GM12878 (cell line): ENCODE data around the gene RND1. TPM values are rescaled to one million over a fixed set of nuclear protein-coding genes. Genes with fewer than 3 reads are reported as not detected.
"Not testable (repeated sequence)": the region's sequence is repeated elsewhere in the genome, so short reads cannot be mapped to it uniquely, and the experiment has no call there.

ENCODE experiments used
- ATAC-seq: fragments of 200-7000 bp; cut with Tn5 transposase; 3 replicates; pipeline ENCODE4 v1.9.1; 2020; ENCODE audit warnings: mild to moderate bottlenecking, moderate library complexity
- BruUV-seq: library from RNA; stranded (reverse); fragments of 400-500 nt; replicated peaks from 2 replicates; lab custom pipeline; 2021; lab: Mats Ljungman, UMichigan
- CTCF ChIA-PET: fragments of 300-600 bp; sonication (Branson Sonifier 250); formaldehyde crosslinking; extraction: SDS; loops from one replicate; lab custom pipeline; 2021; ENCODE audit warnings: inconsistent platforms; lab: Yijun Ruan, JAX
- POLR2A ChIA-PET: fragments of 350-600 bp; formaldehyde crosslinking; extraction: SDS; loops from one replicate; lab custom pipeline; 2021; ENCODE audit warnings: inconsistent platforms; lab: Charles Lee
- RAD21 ChIA-PET: fragments of 300-600 bp; sonication (Branson Sonifier 250); formaldehyde crosslinking; loops from one replicate; lab custom pipeline; 2023; ENCODE audit warnings: antibody characterized with exemption; ENCODE audit not compliant: unreplicated experiment; lab: Charles Lee
- SMC1A ChIA-PET: fragments of 300-600 bp; sonication (Branson Sonifier 250); formaldehyde crosslinking; loops from one replicate; lab custom pipeline; 2023; ENCODE audit not compliant: unreplicated experiment, uncharacterized antibody; lab: Charles Lee
- DNase-seq: peaks from one replicate; pipeline ENCODE4 v3.0.0-alpha.2; 2011; ENCODE audit warnings: low read depth, low spot score
- FAIRE-seq: peaks from 3 replicates; lab custom pipeline; 2011; peaks lifted over from hg19 to GRCh38; lab: Jason Lieb, UNC
- H2AFZ ChIP-seq: 2 replicates; pipeline ENCODE4 v1.6.0; 2011; ENCODE audit warnings: low read depth, low read length, control low read depth; ENCODE audit not compliant: control insufficient read depth
- H3K27ac ChIP-seq: 2 replicates; pipeline ENCODE4 v1.5.1; 2011; ENCODE audit warnings: control low read depth; ENCODE audit not compliant: control insufficient read depth, insufficient read depth
- H3K27me3 ChIP-seq, 2 experiments: replicated peaks in 1 of 2; 2 replicates each; pipeline versions ENCODE4 v1.6.0 to v1.6.1; 2011; ENCODE audit warnings: low read length in 1 of 2; ENCODE audit not compliant: control insufficient read depth in 2 of 2, insufficient read depth in 2 of 2
- H3K36me3 ChIP-seq, 2 experiments: 2 replicates each; pipeline ENCODE4 v1.5.1; 2011; ENCODE audit warnings: low read length in 1 of 2; ENCODE audit not compliant: control insufficient read depth in 2 of 2, insufficient read depth in 2 of 2
- H3K4me1 ChIP-seq: 2 replicates; pipeline ENCODE4 v1.6.1; 2011; ENCODE audit warnings: mild to moderate bottlenecking, low read length, moderate library complexity, mixed read lengths; ENCODE audit not compliant: control insufficient read depth, insufficient read depth
- H3K4me2 ChIP-seq: 2 replicates; pipeline ENCODE4 v1.6.0; 2011; ENCODE audit warnings: control low read depth; ENCODE audit not compliant: control insufficient read depth, insufficient read depth
- H3K4me3 ChIP-seq: fragments of 200-600 bp; sonication (generic); 2 replicates; pipeline ENCODE4 v1.5.1; 2016
- H3K79me2 ChIP-seq: 2 replicates; pipeline ENCODE4 v1.6.0; 2011; ENCODE audit warnings: low read length; ENCODE audit not compliant: control insufficient read depth, insufficient read depth
- H3K9ac ChIP-seq: 2 replicates; pipeline ENCODE4 v1.8.0; 2011; ENCODE audit warnings: low read length, control low read depth, mixed read lengths; ENCODE audit not compliant: control insufficient read depth, insufficient read depth
- H3K9me3 ChIP-seq: replicated peaks from 3 replicates; pipeline ENCODE4 v1.5.1; 2011; ENCODE audit warnings: mild to moderate bottlenecking, low read length; ENCODE audit not compliant: control insufficient read depth, insufficient read depth
- H4K20me1 ChIP-seq: 2 replicates; pipeline ENCODE4 v1.6.0; 2011; ENCODE audit not compliant: control insufficient read depth, insufficient read depth
- DPF2 ChIP-seq: fragments of 450-650 bp; IDR thresholded peaks from 2 replicates; pipeline ENCODE4 v1.6.1; 2017; ENCODE audit warnings: mild to moderate bottlenecking
- IKZF2 ChIP-seq, 2 experiments: fragments of 450-650 bp; IDR thresholded peaks; 2 replicates each; pipeline ENCODE4 v1.6.1; 2017; ENCODE audit warnings: mild to moderate bottlenecking in 2 of 2, moderate library complexity in 2 of 2
- RB1 ChIP-seq: fragments of 450-650 bp; formaldehyde crosslinking; IDR thresholded peaks from 2 replicates; pipeline ENCODE4 v1.6.1; 2017; ENCODE audit warnings: mild to moderate bottlenecking, borderline replicate concordance
- SIX5 ChIP-seq: IDR thresholded peaks from 2 replicates; pipeline ENCODE4 v1.6.1; 2011; ENCODE audit warnings: mild to moderate bottlenecking, low read depth, low read length, moderate library complexity; ENCODE audit not compliant: severe bottlenecking
- SPI1 ChIP-seq: IDR thresholded peaks from 2 replicates; pipeline ENCODE4 v1.6.1; 2011; ENCODE audit warnings: low read depth, mild to moderate bottlenecking, low read length, moderate library complexity, borderline replicate concordance; ENCODE audit not compliant: insufficient read depth
- SREBF2 ChIP-seq: IDR thresholded peaks from 2 replicates; pipeline ENCODE4 v1.6.1; 2012; ENCODE audit warnings: mild to moderate bottlenecking, low read length
- TARDBP ChIP-seq: IDR thresholded peaks from 2 replicates; pipeline ENCODE4 v1.6.1; 2016; ENCODE audit warnings: borderline replicate concordance
- WGBS: methylation state at CpG from one replicate; pipeline ENCODE4 v1.1.6; 2016; ENCODE audit warnings: low lambda C conversion rate; ENCODE audit not compliant: insufficient replicate concordance, insufficient coverage; ENCODE audit errors: missing lambda C conversion rate; 5-methylcytosine and 5-hydroxymethylcytosine counted together
- in situ Hi-C: fragments of 300-500 bp; cut with MboI; formaldehyde crosslinking; loops from 9 replicates; pipeline ENCODE4 v1.14.3; 2018; ENCODE audit warnings: mixed read lengths
- intact Hi-C: fragments of 100-400 bp; cut with micrococcal nuclease; formaldehyde crosslinking; loops from one replicate; pipeline ENCODE4 v1.14.2; 2022; ENCODE audit not compliant: unreplicated experiment
- polyA plus RNA-seq, 11 experiments: library from polyadenylated mRNA; depleted of rRNA in 4 of 11; unstranded in 6 of 11; stranded (reverse) in 5 of 11; fragments of >200 nt; fragmentation: Nextera tagmentation in 4 of 11; fragmentation: Illumina TruSeq in 1 of 11; extraction: Ambion mirVana in 4 of 11; extraction: Trizol in 1 of 11; gene quantifications; 1 replicate in 1 of 11; 2 replicates in 10 of 11; pipeline versions ENCODE4 v1.2.1 to v1.2.3, GENCODE V29; 2011 to 2016; ENCODE audit warnings: inconsistent platforms in 2 of 11, missing spikeins in 2 of 11, low read depth in 1 of 11
- total RNA-seq, 4 experiments: library from RNA; depleted of rRNA in 3 of 4; stranded (reverse); fragments of >200 nt in 3 of 4; fragmentation: Illumina TruSeq in 1 of 4; extraction: Trizol in 1 of 4; gene quantifications; 2 replicates each; pipeline versions ENCODE4 v1.2.1 to v1.2.3, GENCODE V29; 2013 to 2021
- TF ChIP-seq, protein P1 (sequence below): fragments of 450-650 bp; formaldehyde crosslinking; IDR thresholded peaks from 2 replicates; pipeline ENCODE4 v1.4.0; 2020; ENCODE audit warnings: mild to moderate bottlenecking, moderate library complexity

The RND1 gene
- total and polyA plus RNA-seq, 10 of the 15 experiments (the other 5 are each of a cell fraction or from before 2014, with no cell fraction given) = 0.24 to 5.1 (median 1.5) TPM

GRCh38 chr12:48910196-48910595 is 44.5 kb upstream of the RND1 start (continued):
- TF ChIP-seq SIX5 (no peak), SPI1 (no peak), TARDBP (no peak), IKZF2 (IDR thresholded peaks at IDR 0.05) (no peak)
- TF ChIP-seq, all 136 proteins: peak for 0

- RAD21 ChIA-PET, H4K20me1 ChIP-seq, H3K4me2 ChIP-seq, BruUV-seq, intact Hi-C loops, H3K79me2 ChIP-seq, ATAC-seq, H3K36me3 ChIP-seq, H3K9ac ChIP-seq, H2AFZ ChIP-seq, DNase-seq, H3K27ac ChIP-seq, H3K9me3 ChIP-seq, H3K27me3 ChIP-seq, H3K4me1 ChIP-seq, H3K4me3 ChIP-seq, FAIRE-seq, in situ Hi-C loops: not testable (repeated sequence)
- 72% methylated on average over 5 of the region's 11 CpGs for WGBS
- ChIA-PET SMC1A (interaction anchor here (1.1 to 1.8 kb wide), 2 partner anchors 8 to 14 kb away, joined by 4 to 7 read pairs; no protein-coding TSS in a partner anchor), CTCF (interaction anchor here (0.6 to 2.6 kb wide), 6 partner anchors 9 to 57 kb away, joined by 3 to 13 read pairs (median 5); partner anchors contain the start of gene FKBP11), POLR2A (interaction anchor here (0.6 to 0.7 kb wide), 2 partner anchors 30 to 41 kb away, joined by 3 read pairs; no protein-coding TSS in a partner anchor)
Observed at GRCh38 chr12:48909698-48910097, 44.0 kb upstream of the RND1 start.

GRCh38 chr12:48907245-48907644 is 41.6 kb upstream of the RND1 start:
- no peak overlapping the region for H3K9ac ChIP-seq
- ChIA-PET CTCF (interaction anchor here (1.5 kb wide), 1 partner anchor 59 kb away, joined by 3 read pairs; no protein-coding TSS in a partner anchor), POLR2A (interaction anchor here (0.6 kb wide), 1 partner anchor 15 kb away, joined by 5 read pairs; no protein-coding TSS in a partner anchor), RAD21 (no interaction called here), SMC1A (no interaction called here)
- ATAC-seq (no peak), DNase-seq (no peak), FAIRE-seq (no peak)
- no peaks in the 10 kb centered on the region for H4K20me1 ChIP-seq
- intact Hi-C loops (no loop called here), in situ Hi-C loops (no loop called here)
- no peak overlapping the region for H3K4me2 ChIP-seq
- no peak overlapping the region for H2AFZ ChIP-seq
- no peaks in the 10 kb centered on the region for H3K9me3 ChIP-seq
- WGBS = 30% methylated on average over 3 of the region's 3 CpGs
- BruUV-seq = no TSS peak
- no peak overlapping the region for H3K27ac ChIP-seq
- no peak for TF ChIP-seq RB1
- no peak for TF ChIP-seq SREBF2
- TF ChIP-seq DPF2 = no peak
- TF ChIP-seq SIX5 = no peak
- TF ChIP-seq, protein P1, sequence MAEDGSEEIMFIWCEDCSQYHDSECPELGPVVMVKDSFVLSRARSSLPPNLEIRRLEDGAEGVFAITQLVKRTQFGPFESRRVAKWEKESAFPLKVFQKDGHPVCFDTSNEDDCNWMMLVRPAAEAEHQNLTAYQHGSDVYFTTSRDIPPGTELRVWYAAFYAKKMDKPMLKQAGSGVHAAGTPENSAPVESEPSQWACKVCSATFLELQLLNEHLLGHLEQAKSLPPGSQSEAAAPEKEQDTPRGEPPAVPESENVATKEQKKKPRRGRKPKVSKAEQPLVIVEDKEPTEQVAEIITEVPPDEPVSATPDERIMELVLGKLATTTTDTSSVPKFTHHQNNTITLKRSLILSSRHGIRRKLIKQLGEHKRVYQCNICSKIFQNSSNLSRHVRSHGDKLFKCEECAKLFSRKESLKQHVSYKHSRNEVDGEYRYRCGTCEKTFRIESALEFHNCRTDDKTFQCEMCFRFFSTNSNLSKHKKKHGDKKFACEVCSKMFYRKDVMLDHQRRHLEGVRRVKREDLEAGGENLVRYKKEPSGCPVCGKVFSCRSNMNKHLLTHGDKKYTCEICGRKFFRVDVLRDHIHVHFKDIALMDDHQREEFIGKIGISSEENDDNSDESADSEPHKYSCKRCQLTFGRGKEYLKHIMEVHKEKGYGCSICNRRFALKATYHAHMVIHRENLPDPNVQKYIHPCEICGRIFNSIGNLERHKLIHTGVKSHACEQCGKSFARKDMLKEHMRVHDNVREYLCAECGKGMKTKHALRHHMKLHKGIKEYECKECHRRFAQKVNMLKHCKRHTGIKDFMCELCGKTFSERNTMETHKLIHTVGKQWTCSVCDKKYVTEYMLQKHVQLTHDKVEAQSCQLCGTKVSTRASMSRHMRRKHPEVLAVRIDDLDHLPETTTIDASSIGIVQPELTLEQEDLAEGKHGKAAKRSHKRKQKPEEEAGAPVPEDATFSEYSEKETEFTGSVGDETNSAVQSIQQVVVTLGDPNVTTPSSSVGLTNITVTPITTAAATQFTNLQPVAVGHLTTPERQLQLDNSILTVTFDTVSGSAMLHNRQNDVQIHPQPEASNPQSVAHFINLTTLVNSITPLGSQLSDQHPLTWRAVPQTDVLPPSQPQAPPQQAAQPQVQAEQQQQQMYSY = no peak
- no peaks in the 10 kb centered on the region for H3K79me2 ChIP-seq
- no peak overlapping the region for H3K4me3 ChIP-seq
- no peaks in the 10 kb centered on the region for H3K36me3 ChIP-seq
- peaks cover 3% of the 10 kb centered on the region; the same call in 1 of the 2 replicates for H3K4me1 ChIP-seq
- no peaks in the 10 kb centered on the region; a peak in 1 of 4 replicates for H3K27me3 ChIP-seq
